NT2/D1 (cell line): ENCODE measurements around the gene REPS2.

Experiments used
- YY1 ChIP-seq: IDR thresholded peaks from 2 replicates; pipeline ENCODE4 v1.6.1; 2011; ENCODE audit not compliant: insufficient read length, insufficient read depth
- ZNF274 ChIP-seq: IDR thresholded peaks from 2 replicates; pipeline ENCODE4 v1.6.1; 2011; ENCODE audit warnings: mild to moderate bottlenecking, low read depth, low read length

DNA sequence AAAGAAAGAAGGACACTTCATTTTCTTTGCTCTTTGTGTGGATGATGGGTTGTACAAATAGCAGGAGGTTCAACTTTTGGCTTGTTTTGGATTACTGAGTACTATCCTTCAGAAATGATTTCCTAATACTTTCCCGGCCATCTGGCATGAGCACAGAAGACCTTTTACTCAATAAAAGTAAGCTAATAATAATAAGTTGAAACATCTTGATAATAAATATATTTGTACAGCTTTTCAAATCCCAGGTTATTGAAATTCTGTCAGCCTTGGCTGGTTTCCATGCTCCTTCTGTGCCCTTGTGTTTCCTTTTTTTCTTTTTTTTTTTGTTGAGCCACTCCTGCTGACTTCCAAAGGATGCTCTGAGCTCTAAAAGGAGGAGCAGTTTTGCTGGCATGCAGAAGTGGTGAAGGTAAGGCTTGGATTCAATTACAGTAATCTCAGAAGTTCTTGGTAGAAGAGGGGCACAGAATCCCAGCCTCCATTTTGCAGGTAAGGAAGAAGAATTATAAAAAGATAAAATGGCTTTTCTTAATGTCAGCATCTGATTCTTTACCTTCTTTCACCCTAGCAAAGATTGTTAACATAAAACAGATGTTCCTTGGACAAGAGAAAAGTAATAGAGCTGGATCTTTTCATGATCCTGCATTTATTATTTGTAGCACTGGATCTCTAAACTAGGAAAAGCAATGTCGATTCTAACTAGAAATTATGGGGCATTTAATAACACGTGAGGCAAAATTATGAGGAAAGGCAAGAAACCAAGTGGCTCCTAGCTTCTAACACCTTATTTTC is 31.9 kb downstream of the REPS2 start:
- TF ChIP-seq ZNF274 = no peak
- TF ChIP-seq YY1 = no peak
